ENCODE data around the gene MEGF6. TPM values are rescaled to one million over a fixed set of nuclear protein-coding genes. Genes with fewer than 3 reads are reported as not detected.

Gene MEGF6
- total and polyA plus RNA-seq, 9 of the 15 experiments (the other 6 are each of a cell fraction or from before 2014, with no cell fraction given), result 0.03 to 1.7 (median 0.24) TPM; not detected in 3

DNA sequence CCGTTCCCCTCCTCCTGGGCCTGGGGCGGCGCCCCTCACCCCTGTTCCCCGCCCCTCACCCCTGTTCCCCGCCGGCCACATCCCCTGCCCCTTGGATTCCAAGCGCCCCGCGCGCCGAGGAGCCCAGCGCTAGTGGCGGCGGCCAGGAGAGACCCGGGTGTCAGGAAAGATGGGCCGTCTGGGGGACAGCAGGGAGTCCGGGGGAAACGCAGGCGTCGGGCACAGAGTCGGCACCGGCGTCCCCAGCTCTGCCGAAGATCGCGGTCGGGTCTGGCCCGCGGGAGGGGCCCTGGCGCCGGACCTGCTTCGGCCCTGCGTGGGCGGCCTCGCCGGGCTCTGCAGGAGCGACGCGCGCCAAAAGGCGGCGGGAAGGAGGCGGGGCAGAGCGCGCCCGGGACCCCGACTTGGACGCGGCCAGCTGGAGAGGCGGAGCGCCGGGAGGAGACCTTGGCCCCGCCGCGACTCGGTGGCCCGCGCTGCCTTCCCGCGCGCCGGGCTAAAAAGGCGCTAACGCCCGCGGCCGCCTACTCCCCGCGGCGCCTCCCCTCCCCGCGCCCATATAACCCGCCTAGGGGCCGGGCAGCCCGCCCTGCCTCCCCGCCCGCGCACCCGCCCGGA is 40.7 kb upstream of the MEGF6 start, which contains the start of gene TP73 (continued):
- TF ChIP-seq KAT2B (IDR thresholded peaks at IDR 0.05; ENCODE audit: low read depth, low read length) (no peak), ZNF354B (CRISPR knock-in tag; IDR thresholded peaks at IDR 0.05) (no peak), EGR1 (conservative IDR thresholded peaks at IDR 0.05) (peak; percentile 94), NONO (IDR thresholded peaks at IDR 0.05; ENCODE audit: low read depth in 2 of 2, low read length in 1 of 2) (0 out of 4 replicates have a peak, but pooled peaks of 1 of the 2 experiments have one; percentile 44), MAZ (CRISPR knock-in tag; conservative IDR thresholded peaks at IDR 0.05 in 1 of 2, IDR thresholded peaks at IDR 0.05 in 1 of 2) (0 out of 4 replicates have a peak, but pooled peaks of 1 of the 2 experiments have one; percentile 34), NRF1 (conservative IDR thresholded peaks at IDR 0.05 in 1 of 2, IDR thresholded peaks at IDR 0.05 in 1 of 2) (peak in 1 of 2 experiments; percentile 46; a peak in 2 of 4 replicates), SMAD4 (CRISPR knock-in tag; conservative IDR thresholded peaks at IDR 0.05) (peak; percentile 28; the same call in 1 of the 2 replicates), GATAD2A (IDR thresholded peaks at IDR 0.05) (0 out of 2 replicates have a peak, but pooled peaks have one; percentile 20), XRCC5 (IDR thresholded peaks at IDR 0.05; ENCODE audit: low read depth, low read length) (no peak), GATAD2B (IDR thresholded peaks at IDR 0.05; ENCODE audit: borderline replicate concordance) (peak; percentile 53; the same call in 1 of the 2 replicates), CTBP1 (IDR thresholded peaks at IDR 0.05; ENCODE audit: borderline replicate concordance) (peak; percentile 70), MTA3 (IDR thresholded peaks at IDR 0.05; ENCODE audit: borderline replicate concordance) (peak; percentile 26; the same call in 1 of the 2 replicates), NFIX (CRISPR knock-in tag; IDR thresholded peaks at IDR 0.05; ENCODE audit: low read depth) (no peak), PHF8 (IDR thresholded peaks at IDR 0.05; ENCODE audit: borderline replicate concordance, low read length) (peak; percentile 54; the same call in 1 of the 2 replicates), ZFX (CRISPR knock-in tag; IDR thresholded peaks at IDR 0.05) (peak; percentile 30; the same call in 1 of the 2 replicates), L3MBTL2 (IDR thresholded peaks at IDR 0.05) (peak; percentile 61)
- TF ChIP-seq, protein P1, sequence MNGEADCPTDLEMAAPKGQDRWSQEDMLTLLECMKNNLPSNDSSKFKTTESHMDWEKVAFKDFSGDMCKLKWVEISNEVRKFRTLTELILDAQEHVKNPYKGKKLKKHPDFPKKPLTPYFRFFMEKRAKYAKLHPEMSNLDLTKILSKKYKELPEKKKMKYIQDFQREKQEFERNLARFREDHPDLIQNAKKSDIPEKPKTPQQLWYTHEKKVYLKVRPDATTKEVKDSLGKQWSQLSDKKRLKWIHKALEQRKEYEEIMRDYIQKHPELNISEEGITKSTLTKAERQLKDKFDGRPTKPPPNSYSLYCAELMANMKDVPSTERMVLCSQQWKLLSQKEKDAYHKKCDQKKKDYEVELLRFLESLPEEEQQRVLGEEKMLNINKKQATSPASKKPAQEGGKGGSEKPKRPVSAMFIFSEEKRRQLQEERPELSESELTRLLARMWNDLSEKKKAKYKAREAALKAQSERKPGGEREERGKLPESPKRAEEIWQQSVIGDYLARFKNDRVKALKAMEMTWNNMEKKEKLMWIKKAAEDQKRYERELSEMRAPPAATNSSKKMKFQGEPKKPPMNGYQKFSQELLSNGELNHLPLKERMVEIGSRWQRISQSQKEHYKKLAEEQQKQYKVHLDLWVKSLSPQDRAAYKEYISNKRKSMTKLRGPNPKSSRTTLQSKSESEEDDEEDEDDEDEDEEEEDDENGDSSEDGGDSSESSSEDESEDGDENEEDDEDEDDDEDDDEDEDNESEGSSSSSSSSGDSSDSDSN (IDR thresholded peaks at IDR 0.05; ENCODE audit: borderline replicate concordance in 1 of 2, low read depth in 2 of 2, low read length in 2 of 2), result peak in 1 of 2 experiments; percentile 77; a peak in 2 of 4 replicates
- TF ChIP-seq, protein P2, sequence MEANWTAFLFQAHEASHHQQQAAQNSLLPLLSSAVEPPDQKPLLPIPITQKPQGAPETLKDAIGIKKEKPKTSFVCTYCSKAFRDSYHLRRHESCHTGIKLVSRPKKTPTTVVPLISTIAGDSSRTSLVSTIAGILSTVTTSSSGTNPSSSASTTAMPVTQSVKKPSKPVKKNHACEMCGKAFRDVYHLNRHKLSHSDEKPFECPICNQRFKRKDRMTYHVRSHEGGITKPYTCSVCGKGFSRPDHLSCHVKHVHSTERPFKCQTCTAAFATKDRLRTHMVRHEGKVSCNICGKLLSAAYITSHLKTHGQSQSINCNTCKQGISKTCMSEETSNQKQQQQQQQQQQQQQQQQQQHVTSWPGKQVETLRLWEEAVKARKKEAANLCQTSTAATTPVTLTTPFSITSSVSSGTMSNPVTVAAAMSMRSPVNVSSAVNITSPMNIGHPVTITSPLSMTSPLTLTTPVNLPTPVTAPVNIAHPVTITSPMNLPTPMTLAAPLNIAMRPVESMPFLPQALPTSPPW (CRISPR knock-in tag; IDR thresholded peaks at IDR 0.05), result peak; percentile 49; the same call in 1 of the 2 replicates
- TF ChIP-seq, protein P3, sequence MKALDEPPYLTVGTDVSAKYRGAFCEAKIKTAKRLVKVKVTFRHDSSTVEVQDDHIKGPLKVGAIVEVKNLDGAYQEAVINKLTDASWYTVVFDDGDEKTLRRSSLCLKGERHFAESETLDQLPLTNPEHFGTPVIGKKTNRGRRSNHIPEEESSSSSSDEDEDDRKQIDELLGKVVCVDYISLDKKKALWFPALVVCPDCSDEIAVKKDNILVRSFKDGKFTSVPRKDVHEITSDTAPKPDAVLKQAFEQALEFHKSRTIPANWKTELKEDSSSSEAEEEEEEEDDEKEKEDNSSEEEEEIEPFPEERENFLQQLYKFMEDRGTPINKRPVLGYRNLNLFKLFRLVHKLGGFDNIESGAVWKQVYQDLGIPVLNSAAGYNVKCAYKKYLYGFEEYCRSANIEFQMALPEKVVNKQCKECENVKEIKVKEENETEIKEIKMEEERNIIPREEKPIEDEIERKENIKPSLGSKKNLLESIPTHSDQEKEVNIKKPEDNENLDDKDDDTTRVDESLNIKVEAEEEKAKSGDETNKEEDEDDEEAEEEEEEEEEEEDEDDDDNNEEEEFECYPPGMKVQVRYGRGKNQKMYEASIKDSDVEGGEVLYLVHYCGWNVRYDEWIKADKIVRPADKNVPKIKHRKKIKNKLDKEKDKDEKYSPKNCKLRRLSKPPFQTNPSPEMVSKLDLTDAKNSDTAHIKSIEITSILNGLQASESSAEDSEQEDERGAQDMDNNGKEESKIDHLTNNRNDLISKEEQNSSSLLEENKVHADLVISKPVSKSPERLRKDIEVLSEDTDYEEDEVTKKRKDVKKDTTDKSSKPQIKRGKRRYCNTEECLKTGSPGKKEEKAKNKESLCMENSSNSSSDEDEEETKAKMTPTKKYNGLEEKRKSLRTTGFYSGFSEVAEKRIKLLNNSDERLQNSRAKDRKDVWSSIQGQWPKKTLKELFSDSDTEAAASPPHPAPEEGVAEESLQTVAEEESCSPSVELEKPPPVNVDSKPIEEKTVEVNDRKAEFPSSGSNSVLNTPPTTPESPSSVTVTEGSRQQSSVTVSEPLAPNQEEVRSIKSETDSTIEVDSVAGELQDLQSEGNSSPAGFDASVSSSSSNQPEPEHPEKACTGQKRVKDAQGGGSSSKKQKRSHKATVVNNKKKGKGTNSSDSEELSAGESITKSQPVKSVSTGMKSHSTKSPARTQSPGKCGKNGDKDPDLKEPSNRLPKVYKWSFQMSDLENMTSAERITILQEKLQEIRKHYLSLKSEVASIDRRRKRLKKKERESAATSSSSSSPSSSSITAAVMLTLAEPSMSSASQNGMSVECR (CRISPR knock-in tag; IDR thresholded peaks at IDR 0.05), result 0 out of 2 replicates have a peak, but pooled peaks have one; percentile 70

Data from K562 (cell line).